Measurements from ENCODE around the gene FCRL6. TPM values are rescaled to one million over a fixed set of nuclear protein-coding genes. Genes with fewer than 3 reads are reported as not detected.

Gene FCRL6
- total RNA-seq, 2 donors from 2014 or later = not detected

DNA sequence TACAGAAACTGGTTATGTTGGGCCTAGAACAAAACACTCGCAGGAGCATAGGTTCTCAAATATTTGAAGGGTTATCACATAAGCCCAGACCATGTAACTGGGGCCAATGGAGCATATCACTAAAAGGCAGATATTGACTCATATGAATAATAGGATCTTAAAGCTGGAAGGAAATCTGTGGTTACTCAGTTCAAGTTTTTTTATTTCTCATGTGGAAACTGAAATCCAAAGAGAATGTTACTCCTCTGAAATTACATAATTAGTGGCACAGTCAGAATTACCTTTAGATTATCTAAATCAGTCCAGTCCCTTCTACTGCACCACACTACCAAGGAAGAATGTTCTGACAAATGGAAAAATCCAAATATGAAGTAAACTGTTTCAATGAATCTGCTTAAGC lies 36.6 kb downstream of the FCRL6 start:
- intact Hi-C loops (cut with DNase I) = no loop called here
- DNase-seq (ENCODE audit: low spot score) = no peak
- Histone ChIP-seq H3K4me1 (replicated peaks) (no peaks in the 10 kb centered on the region), H3K27ac (no peak overlapping the region), H3K36me3 (no peaks in the 10 kb centered on the region), H3K4me3 (no peak overlapping the region), H3K9me3 (no peaks in the 10 kb centered on the region), H3K27me3 (replicated peaks; ENCODE audit: insufficient read depth) (no peaks in the 10 kb centered on the region)
- 100% methylated on average over 1 of the region's 1 CpG for WGBS
- TF ChIP-seq POLR2AphosphoS5 (IDR thresholded peaks at IDR 0.05) (no peak), POLR2A (IDR thresholded peaks at IDR 0.05) (no peak)
- TF ChIP-seq, protein P1, sequence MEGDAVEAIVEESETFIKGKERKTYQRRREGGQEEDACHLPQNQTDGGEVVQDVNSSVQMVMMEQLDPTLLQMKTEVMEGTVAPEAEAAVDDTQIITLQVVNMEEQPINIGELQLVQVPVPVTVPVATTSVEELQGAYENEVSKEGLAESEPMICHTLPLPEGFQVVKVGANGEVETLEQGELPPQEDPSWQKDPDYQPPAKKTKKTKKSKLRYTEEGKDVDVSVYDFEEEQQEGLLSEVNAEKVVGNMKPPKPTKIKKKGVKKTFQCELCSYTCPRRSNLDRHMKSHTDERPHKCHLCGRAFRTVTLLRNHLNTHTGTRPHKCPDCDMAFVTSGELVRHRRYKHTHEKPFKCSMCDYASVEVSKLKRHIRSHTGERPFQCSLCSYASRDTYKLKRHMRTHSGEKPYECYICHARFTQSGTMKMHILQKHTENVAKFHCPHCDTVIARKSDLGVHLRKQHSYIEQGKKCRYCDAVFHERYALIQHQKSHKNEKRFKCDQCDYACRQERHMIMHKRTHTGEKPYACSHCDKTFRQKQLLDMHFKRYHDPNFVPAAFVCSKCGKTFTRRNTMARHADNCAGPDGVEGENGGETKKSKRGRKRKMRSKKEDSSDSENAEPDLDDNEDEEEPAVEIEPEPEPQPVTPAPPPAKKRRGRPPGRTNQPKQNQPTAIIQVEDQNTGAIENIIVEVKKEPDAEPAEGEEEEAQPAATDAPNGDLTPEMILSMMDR (IDR thresholded peaks at IDR 0.05) = no peak

DNA sequence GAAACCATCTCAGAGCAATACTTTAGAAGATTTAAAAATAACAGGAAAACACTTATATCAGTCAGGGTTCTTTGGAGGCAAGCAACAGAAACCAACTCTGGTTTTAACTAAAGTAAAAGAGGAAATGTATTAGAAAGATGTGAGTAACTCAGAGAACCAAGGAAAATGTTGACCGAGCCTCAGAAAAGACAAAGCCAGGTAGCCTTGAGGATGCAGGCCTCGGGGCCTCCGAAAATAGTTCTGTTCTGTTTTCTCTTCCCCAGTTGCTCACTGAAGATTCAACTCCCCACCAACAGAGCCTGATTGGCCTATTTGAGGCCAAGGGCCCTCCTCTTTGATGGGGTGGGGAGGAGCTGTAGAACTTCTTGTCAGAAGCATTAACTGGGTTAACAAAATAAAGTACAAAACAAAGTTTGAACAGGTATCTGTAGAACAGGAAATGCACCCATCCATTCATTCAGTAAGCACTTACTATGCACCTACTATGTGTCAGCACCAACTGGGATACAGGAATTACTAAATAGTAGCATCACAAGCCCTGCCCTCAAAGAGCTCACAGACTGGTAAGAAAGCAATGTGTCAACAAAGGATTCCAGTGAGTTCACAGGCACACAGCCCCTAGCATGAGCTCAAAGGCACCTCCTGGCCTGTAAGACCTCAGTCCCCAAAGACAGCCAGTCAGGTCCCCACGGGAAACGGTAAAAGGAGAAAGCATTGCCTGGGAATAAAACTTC lies 37.1 kb downstream of the FCRL6 start:
- intact Hi-C loops (cut with DNase I) = no loop called here
- Histone ChIP-seq H3K27ac (no peak overlapping the region), H3K9me3 (no peaks in the 10 kb centered on the region), H3K27me3 (replicated peaks; ENCODE audit: insufficient read depth) (no peaks in the 10 kb centered on the region), H3K4me3 (no peak overlapping the region), H3K4me1 (replicated peaks) (no peaks in the 10 kb centered on the region), H3K36me3 (no peaks in the 10 kb centered on the region)
- DNase-seq (ENCODE audit: low spot score) = no peak
- 90% methylated on average over 5 of the region's 5 CpGs for WGBS
- TF ChIP-seq POLR2A (IDR thresholded peaks at IDR 0.05) (no peak), POLR2AphosphoS5 (IDR thresholded peaks at IDR 0.05) (no peak)
- TF ChIP-seq, protein P1 (IDR thresholded peaks at IDR 0.05) = no peak

DNA sequence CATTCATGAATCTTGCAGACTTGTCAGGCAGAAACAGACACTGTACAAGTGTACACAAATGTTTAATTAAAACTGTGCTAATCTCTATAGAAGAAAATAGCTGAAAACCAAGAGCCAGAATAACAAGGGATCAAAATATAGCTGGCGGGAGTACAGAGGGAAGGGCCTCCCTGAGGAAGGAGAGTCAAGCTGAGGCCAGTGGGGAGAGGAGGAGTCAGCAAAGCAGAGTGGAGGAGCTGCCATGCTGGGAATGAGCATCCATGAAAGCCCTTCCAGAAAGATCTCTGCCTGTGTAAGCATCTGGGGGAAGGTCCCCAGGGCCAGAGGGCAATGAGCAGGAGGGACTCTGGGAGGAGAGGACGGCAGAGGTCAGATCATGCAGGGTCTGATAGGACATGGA lies 39.6 kb downstream of the FCRL6 start:
- H3K27me3 ChIP-seq (replicated peaks; ENCODE audit: insufficient read depth) = no peaks in the 10 kb centered on the region
- intact Hi-C loops (cut with DNase I) = no loop called here
- H3K27ac ChIP-seq = no peak overlapping the region
- no peak for DNase-seq (ENCODE audit: low spot score)
- 89% methylated on average over 2 of the region's 2 CpGs for WGBS
- TF ChIP-seq, protein P1 (IDR thresholded peaks at IDR 0.05) = no peak
- TF ChIP-seq POLR2A (IDR thresholded peaks at IDR 0.05) (no peak), POLR2AphosphoS5 (IDR thresholded peaks at IDR 0.05) (no peak)
- no peaks in the 10 kb centered on the region for H3K4me1 ChIP-seq (replicated peaks)
- H3K9me3 ChIP-seq = no peaks in the 10 kb centered on the region
- no peaks in the 10 kb centered on the region for H3K36me3 ChIP-seq
- H3K4me3 ChIP-seq = no peak overlapping the region

DNA sequence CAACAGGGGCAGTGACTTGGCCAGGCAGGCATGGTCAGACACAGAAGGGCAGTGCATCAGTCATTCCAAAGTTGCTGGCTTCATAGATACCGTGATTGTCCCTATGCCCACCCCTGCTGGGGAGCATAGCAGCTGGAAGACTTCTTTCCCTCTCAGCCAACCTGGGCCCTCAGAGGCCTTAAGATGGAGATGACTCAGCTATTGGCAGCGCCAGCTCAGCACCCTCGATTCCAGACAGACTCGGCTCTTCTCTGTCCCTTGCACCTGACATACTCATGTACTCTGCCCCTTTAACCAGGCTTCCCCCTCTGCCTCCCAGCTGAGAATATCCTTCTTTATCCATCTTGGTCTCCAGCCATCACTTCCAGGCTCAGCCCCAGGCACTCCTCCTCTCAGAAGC lies 41.3 kb downstream of the FCRL6 start:
- Histone ChIP-seq H3K27ac (no peak overlapping the region), H3K4me1 (replicated peaks) (no peaks in the 10 kb centered on the region), H3K36me3 (no peaks in the 10 kb centered on the region), H3K27me3 (replicated peaks; ENCODE audit: insufficient read depth) (no peaks in the 10 kb centered on the region), H3K9me3 (no peaks in the 10 kb centered on the region), H3K4me3 (no peak overlapping the region)
- WGBS = 87% methylated on average over 4 of the region's 4 CpGs
- TF ChIP-seq, protein P1 (IDR thresholded peaks at IDR 0.05) = no peak
- TF ChIP-seq POLR2AphosphoS5 (IDR thresholded peaks at IDR 0.05) = no peak
- no peak for TF ChIP-seq POLR2A (IDR thresholded peaks at IDR 0.05)
- intact Hi-C loops (cut with DNase I) = no loop called here
- no peak for DNase-seq (ENCODE audit: low spot score)
